PC-9 (cell line): Measurements from ENCODE around the gene KRTAP2-1. TPM values are rescaled to one million over a fixed set of nuclear protein-coding genes. Genes with fewer than 3 reads are reported as not detected.

Source experiments
- BruUV-seq: library from RNA; stranded (reverse); fragments of 400-500 nt; replicated peaks from 2 replicates; lab custom pipeline; 2021; lab: Mats Ljungman, UMichigan
- CTCF ChIA-PET: fragments of 300-600 bp; sonication (Branson Sonifier 250); formaldehyde crosslinking; loops from one replicate; lab custom pipeline; 2022; ENCODE audit warnings: antibody characterized with exemption; lab: Charles Lee
- POLR2A ChIA-PET: fragments of 300-600 bp; sonication (Branson Sonifier 250); formaldehyde crosslinking; loops from one replicate; lab custom pipeline; 2022; ENCODE audit warnings: antibody characterized with exemption; ENCODE audit not compliant: unreplicated experiment; lab: Charles Lee
- DNase-seq, 2 experiments: peaks; one replicate each; pipeline versions ENCODE4 v3.0.0 to v3.0.0-alpha.2; 2015 to 2022; ENCODE audit warnings: mixed read lengths in 1 of 2
- H2AFZ ChIP-seq: fragments of 200-600 bp; sonication (generic); 2 replicates; pipeline ENCODE4 v1.8.1; 2017; ENCODE audit warnings: antibody characterized with exemption
- H3F3A ChIP-seq: fragments of 200-600 bp; sonication (generic); 2 replicates; pipeline ENCODE4 v1.8.1; 2017; ENCODE audit warnings: antibody characterized with exemption, mild to moderate bottlenecking, low read depth; ENCODE audit not compliant: insufficient read depth
- H3K27ac ChIP-seq: fragments of 200-600 bp; sonication (generic); 2 replicates; pipeline ENCODE4 v1.6.1; 2016; ENCODE audit warnings: mixed run types
- H3K27me3 ChIP-seq: fragments of 200-600 bp; sonication (generic); 2 replicates; pipeline ENCODE4 v1.6.1; 2016; ENCODE audit warnings: low read depth, mixed run types; ENCODE audit not compliant: insufficient read depth
- H3K36me3 ChIP-seq: fragments of 200-600 bp; sonication (generic); 2 replicates; pipeline ENCODE4 v1.6.1; 2016; ENCODE audit warnings: low read depth, mixed run types
- H3K4me1 ChIP-seq: fragments of 200-600 bp; sonication (generic); replicated peaks from 2 replicates; pipeline ENCODE4 v1.6.1; 2016; ENCODE audit warnings: mixed run types; ENCODE audit not compliant: insufficient read depth
- H3K4me2 ChIP-seq: fragments of 200-600 bp; sonication (generic); 2 replicates; pipeline ENCODE4 v1.6.1; 2017; ENCODE audit warnings: mixed run types
- H3K4me3 ChIP-seq: fragments of 200-600 bp; sonication (generic); 2 replicates; pipeline ENCODE4 v1.6.1; 2016; ENCODE audit warnings: mixed run types
- H3K79me2 ChIP-seq: fragments of 200-600 bp; sonication (generic); 2 replicates; pipeline ENCODE4 v1.6.1; 2017; ENCODE audit warnings: low read depth, mixed run types
- H3K9me2 ChIP-seq: fragments of 200-600 bp; sonication (generic); 2 replicates; pipeline ENCODE4 v1.8.1; 2017; ENCODE audit warnings: mild to moderate bottlenecking; ENCODE audit not compliant: insufficient read depth
- H3K9me3 ChIP-seq: fragments of 200-600 bp; sonication (generic); 2 replicates; pipeline ENCODE4 v1.8.1; 2016; ENCODE audit warnings: low read depth; ENCODE audit not compliant: insufficient read depth
- H4K20me1 ChIP-seq: fragments of 200-600 bp; sonication (generic); 2 replicates; pipeline ENCODE4 v1.8.1; 2017; ENCODE audit not compliant: insufficient read depth
- CTCF ChIP-seq: fragments of 200-600 bp; sonication (generic); conservative IDR thresholded peaks from 2 replicates; pipeline ENCODE4 v1.6.1; 2017; ENCODE audit warnings: mixed run types, antibody characterized with exemption, mild to moderate bottlenecking, moderate library complexity
- EZH2 ChIP-seq: fragments of 200-600 bp; sonication (generic); IDR thresholded peaks from 2 replicates; pipeline ENCODE4 v1.8.0; 2017; ENCODE audit warnings: antibody characterized with exemption, low read depth
- intact Hi-C: fragments of 100-400 bp; cut with micrococcal nuclease; formaldehyde crosslinking; loops from one replicate; pipeline ENCODE4 v1.10.0; 2022; ENCODE audit not compliant: unreplicated experiment
- total RNA-seq: library from RNA; stranded (reverse); gene quantifications from 2 replicates; pipeline ENCODE4 v1.2.3, GENCODE V29; 2021

Gene KRTAP2-1
- total RNA-seq, 1 experiment from 2014 or later, result not detected

DNA sequence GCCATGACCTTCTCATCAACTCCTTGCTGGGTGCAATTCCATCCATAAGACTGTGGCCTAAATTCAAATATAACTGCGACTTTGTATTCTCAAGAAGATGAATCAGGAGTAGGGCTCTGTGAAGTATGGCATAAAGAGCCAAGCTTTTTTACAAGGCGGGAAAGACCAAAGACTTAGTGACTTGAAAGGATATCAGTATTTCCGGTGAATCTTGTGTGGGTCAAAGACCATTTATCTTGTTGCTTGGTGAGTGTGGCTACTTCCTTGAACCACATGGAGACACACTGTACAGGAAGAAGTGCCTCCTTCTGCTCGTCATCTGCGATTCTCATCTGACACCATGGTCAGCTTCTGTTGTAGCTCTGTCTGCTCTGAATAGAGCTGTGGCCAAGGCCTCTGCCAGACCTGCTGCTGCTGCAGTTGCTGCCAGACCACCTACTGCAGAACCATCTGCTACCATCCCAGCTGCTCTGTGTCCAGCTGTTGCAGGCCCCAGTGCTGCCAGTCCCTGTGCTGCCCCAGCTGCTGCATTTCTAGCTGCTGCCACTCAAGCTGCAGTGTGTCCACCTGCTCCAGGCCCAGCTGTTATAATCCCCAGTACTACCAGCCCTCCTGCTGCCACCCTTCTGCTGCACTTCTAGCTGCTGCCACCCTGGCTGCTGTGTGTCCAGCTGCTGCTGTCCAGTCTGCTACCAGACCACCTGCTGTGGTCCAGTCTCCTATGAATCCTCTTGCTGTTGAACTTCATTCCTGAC, 24.7 kb upstream of the KRTAP2-1 start:
- Histone ChIP-seq H3K36me3 (no peaks in the 10 kb centered on the region), H2AFZ (no peak overlapping the region), H3K27me3 (no peaks in the 10 kb centered on the region), H3K4me2 (no peak overlapping the region), H4K20me1 (no peaks in the 10 kb centered on the region), H3K4me3 (no peak overlapping the region), H3K27ac (no peak overlapping the region), H3K79me2 (no peaks in the 10 kb centered on the region), H3K9me2 (no peaks in the 10 kb centered on the region), H3K9me3 (peaks cover 3% of the 10 kb centered on the region; the same call in 1 of the 2 replicates), H3K4me1 (peaks cover 2% of the 10 kb centered on the region; the same call in 1 of the 2 replicates), H3F3A (no peaks in the 10 kb centered on the region)
- no peak for DNase-seq
- POLR2A ChIA-PET, result interaction anchor here (0.7 kb wide), 1 partner anchor 23 kb away, joined by 3 read pairs; no protein-coding TSS in a partner anchor
- CTCF ChIA-PET, result no interaction called here
- intact Hi-C loops, result no loop called here
- no TSS peak for BruUV-seq
- no peak for TF ChIP-seq CTCF
- TF ChIP-seq EZH2, result no peak

GRCh38 chr17:41069031-41069430, 21.9 kb upstream of the KRTAP2-1 start:
- H2AFZ ChIP-seq, result no peak overlapping the region
- H3K79me2 ChIP-seq, result no peaks in the 10 kb centered on the region
- intact Hi-C loops, result loop anchor here (10.0 kb wide), 1 partner anchor 476 kb away; no protein-coding TSS in a partner anchor
- POLR2A ChIA-PET, result no interaction called here
- no peaks in the 10 kb centered on the region for H3K9me2 ChIP-seq
- no TSS peak for BruUV-seq
- H3K4me1 ChIP-seq, result peaks cover 18% of the 10 kb centered on the region
- no peaks in the 10 kb centered on the region for H3K9me3 ChIP-seq
- H3K36me3 ChIP-seq, result no peaks in the 10 kb centered on the region
- no peak overlapping the region for H3K4me2 ChIP-seq
- no peak for DNase-seq
- H4K20me1 ChIP-seq, result no peaks in the 10 kb centered on the region
- H3K27ac ChIP-seq, result no peak overlapping the region
- no peaks in the 10 kb centered on the region for H3K27me3 ChIP-seq
- CTCF ChIA-PET, result no interaction called here
- no peak overlapping the region for H3K4me3 ChIP-seq
- TF ChIP-seq CTCF (no peak), EZH2 (no peak)
- peaks cover 5% of the 10 kb centered on the region; the same call in 1 of the 2 replicates for H3F3A ChIP-seq

DNA sequence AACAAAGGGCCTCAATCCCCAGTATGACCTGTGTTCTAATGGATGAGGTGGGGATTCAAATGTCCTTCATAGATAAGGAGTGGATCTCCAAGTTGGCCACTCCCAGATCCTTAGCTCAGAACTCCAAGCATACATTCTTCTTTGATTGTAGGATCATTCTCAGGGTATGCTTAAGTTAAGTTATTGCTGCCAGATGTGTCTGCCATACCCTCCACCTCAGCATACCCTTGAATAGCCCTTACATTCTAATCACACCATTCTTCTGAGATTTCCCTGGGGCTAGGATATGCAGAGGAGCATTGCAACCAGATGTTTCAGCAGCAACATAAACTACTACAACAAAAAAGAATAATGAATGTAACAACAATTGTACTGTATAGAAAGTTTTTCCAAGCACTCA, 20.2 kb upstream of the KRTAP2-1 start:
- Histone ChIP-seq H3K9me3 (no peaks in the 10 kb centered on the region), H3K27me3 (no peaks in the 10 kb centered on the region), H4K20me1 (no peaks in the 10 kb centered on the region), H3K36me3 (no peaks in the 10 kb centered on the region), H3F3A (peaks cover 5% of the 10 kb centered on the region; the same call in 1 of the 2 replicates), H3K79me2 (no peaks in the 10 kb centered on the region), H3K4me3 (no peak overlapping the region), H3K27ac (no peak overlapping the region), H3K4me2 (no peak overlapping the region), H3K9me2 (no peaks in the 10 kb centered on the region), H3K4me1 (peaks cover 21% of the 10 kb centered on the region), H2AFZ (no peak overlapping the region)
- TF ChIP-seq EZH2 (no peak), CTCF (no peak)
- ChIA-PET CTCF (no interaction called here), POLR2A (no interaction called here)
- DNase-seq, result no peak
- intact Hi-C loops, result loop anchor here (10.0 kb wide), 1 partner anchor 478 kb away; no protein-coding TSS in a partner anchor
- BruUV-seq, result no TSS peak
